K562 (cell line): ENCODE measurements around the gene ZNF69. TPM values are rescaled to one million over a fixed set of nuclear protein-coding genes. Genes with fewer than 3 reads are reported as not detected.

Experiments
- ADNP ChIP-seq: fragments of 200-800 bp; sonication (Bioruptor generic); IDR thresholded peaks from 2 replicates; pipeline ENCODE4 v1.6.1; 2016; ENCODE audit warnings: missing genetic modification characterization, missing compliant biosample characterization
- HOXB6 ChIP-seq: fragments of 250-450 bp; sonication (Bioruptor Pico); IDR thresholded peaks from 2 replicates; pipeline ENCODE4 v1.5.1; 2022; ENCODE audit warnings: mild to moderate bottlenecking, borderline replicate concordance
- ILF3 ChIP-seq: fragments of 450-650 bp; IDR thresholded peaks from 2 replicates; pipeline ENCODE4 v1.6.1; 2018; ENCODE audit warnings: antibody characterized with exemption, mild to moderate bottlenecking, moderate library complexity, borderline replicate concordance
- KDM5B ChIP-seq: fragments of 200-600 bp; sonication (generic); IDR thresholded peaks from 2 replicates; pipeline ENCODE4 v1.6.1; 2012; ENCODE audit warnings: low read depth, mild to moderate bottlenecking, moderate library complexity, low read length, control low read depth, inconsistent platforms; ENCODE audit not compliant: insufficient replicate concordance
- NR4A1 ChIP-seq, 2 experiments: fragments of 250-450 bp in 1 of 2; fragments of 450-650 bp in 1 of 2; sonication (Bioruptor Pico) in 1 of 2; IDR thresholded peaks; 2 replicates each; pipeline versions ENCODE4 v1.4.0 to v1.6.1; 2016 to 2020; ENCODE audit warnings: mild to moderate bottlenecking in 2 of 2, missing compliant biosample characterization in 1 of 2, missing genetic modification characterization in 1 of 2, moderate library complexity in 1 of 2
- SLC30A9 ChIP-seq: fragments of 250-450 bp; sonication (Bioruptor Pico); IDR thresholded peaks from 2 replicates; pipeline ENCODE4 v1.8.0; 2022; ENCODE audit warnings: mild to moderate bottlenecking, moderate library complexity
- TBP ChIP-seq: optimal IDR thresholded peaks from 2 replicates; pipeline ENCODE3; 2011; ENCODE audit warnings: low read depth, low read length, improper control_type of control experiment
- ZNF75A ChIP-seq: fragments of 450-650 bp; formaldehyde crosslinking; IDR thresholded peaks from 2 replicates; pipeline ENCODE4 v1.4.0; 2020; ENCODE audit warnings: mild to moderate bottlenecking
- polyA plus RNA-seq, 8 experiments: library from polyadenylated mRNA; depleted of rRNA in 4 of 8; stranded (reverse) in 5 of 8; unstranded in 3 of 8; fragments of >200 nt; fragmentation: Nextera tagmentation in 2 of 8; fragmentation: Illumina TruSeq in 1 of 8; extraction: Ambion mirVana in 2 of 8; extraction: Trizol in 1 of 8; gene quantifications; 2 replicates each; pipeline versions ENCODE4 v1.2.1 to v1.2.3, GENCODE V29; 2011 to 2014; ENCODE audit warnings: inconsistent platforms in 1 of 8, missing spikeins in 1 of 8
- total RNA-seq, 7 experiments: library from RNA; depleted of rRNA in 6 of 7; stranded (reverse); fragments of >200 nt in 6 of 7; fragmentation: Illumina TruSeq in 2 of 7; extraction: Trizol in 2 of 7; gene quantifications; 2 replicates each; pipeline versions ENCODE4 v1.2.1 to v1.2.3, GENCODE V29; 2011 to 2021; ENCODE audit warnings: low replicate concordance in 1 of 7
- TF ChIP-seq, protein P1 (sequence below): sonication (generic); formaldehyde crosslinking; IDR thresholded peaks from 2 replicates; pipeline ENCODE4 v1.8.1; 2023; ENCODE audit warnings: mild to moderate bottlenecking, missing genetic modification reagents, moderate library complexity
- TF ChIP-seq, protein P2 (sequence below): fragments of 450-650 bp; IDR thresholded peaks from 2 replicates; pipeline ENCODE4 v1.6.1; 2016; ENCODE audit warnings: mild to moderate bottlenecking, moderate library complexity
- TF ChIP-seq, protein P3 (sequence below): IDR thresholded peaks from 2 replicates; pipeline ENCODE4 v1.6.1; 2011; ENCODE audit warnings: borderline replicate concordance, low read depth, mild to moderate bottlenecking, moderate library complexity, low read length; ENCODE audit not compliant: insufficient read depth, poor library complexity, severe bottlenecking

Gene ZNF69
- total and polyA plus RNA-seq, 9 of the 15 experiments (the other 6 are each of a cell fraction or from before 2014, with no cell fraction given): 2.3 to 5.4 (median 3.6) TPM

DNA sequence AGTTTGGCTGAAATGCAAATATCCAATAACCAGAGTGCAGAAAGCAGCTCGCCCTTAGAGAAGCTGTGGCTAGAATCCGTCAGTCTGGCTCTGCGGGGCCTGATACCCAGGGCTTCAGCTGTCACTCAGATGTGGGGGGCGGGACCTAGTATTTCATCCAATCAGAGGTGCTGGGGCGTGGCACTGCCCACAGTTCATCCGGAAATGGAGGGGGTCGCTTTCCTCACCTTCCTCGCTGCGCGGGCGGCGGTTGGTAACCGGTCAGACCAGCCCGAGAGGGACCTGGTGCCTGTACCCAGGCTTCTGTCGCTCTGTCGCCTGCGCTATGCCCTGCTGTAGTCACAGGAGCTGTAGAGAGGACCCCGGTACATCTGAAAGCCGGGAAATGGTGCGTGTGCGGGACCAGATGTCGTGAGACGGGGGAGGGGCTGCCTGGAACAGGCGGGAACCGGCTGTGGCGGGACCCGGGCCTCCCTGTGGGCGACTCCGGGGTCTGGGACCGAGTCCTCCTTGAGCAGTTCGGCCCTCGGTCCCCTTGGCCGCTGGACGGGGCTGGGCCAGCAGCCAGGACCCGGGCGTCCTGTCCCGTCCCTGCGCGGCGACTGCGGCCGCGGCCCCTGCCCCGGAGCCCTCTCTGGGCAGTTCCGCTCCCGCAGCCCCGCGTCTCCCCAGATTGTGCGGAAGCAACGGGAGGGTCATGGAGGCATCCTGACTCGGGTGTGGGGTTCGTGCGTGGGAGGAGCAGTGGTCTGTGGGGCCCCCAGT, 37.5 kb downstream of the ZNF69 start, which contains the start of gene ZNF700 (continued):
- TF ChIP-seq NR4A1 (CRISPR knock-in tag; IDR thresholded peaks at IDR 0.05): no peak
- peak; percentile 34; the same call in 1 of the 2 replicates for TF ChIP-seq NR4A1 (tag; IDR thresholded peaks at IDR 0.05)
- no peak for TF ChIP-seq SLC30A9 (CRISPR knock-in tag)
- TF ChIP-seq, protein P1, sequence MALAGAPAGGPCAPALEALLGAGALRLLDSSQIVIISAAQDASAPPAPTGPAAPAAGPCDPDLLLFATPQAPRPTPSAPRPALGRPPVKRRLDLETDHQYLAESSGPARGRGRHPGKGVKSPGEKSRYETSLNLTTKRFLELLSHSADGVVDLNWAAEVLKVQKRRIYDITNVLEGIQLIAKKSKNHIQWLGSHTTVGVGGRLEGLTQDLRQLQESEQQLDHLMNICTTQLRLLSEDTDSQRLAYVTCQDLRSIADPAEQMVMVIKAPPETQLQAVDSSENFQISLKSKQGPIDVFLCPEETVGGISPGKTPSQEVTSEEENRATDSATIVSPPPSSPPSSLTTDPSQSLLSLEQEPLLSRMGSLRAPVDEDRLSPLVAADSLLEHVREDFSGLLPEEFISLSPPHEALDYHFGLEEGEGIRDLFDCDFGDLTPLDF: peak; percentile 70; the same call in 1 of the 2 replicates
- TF ChIP-seq, protein P2, sequence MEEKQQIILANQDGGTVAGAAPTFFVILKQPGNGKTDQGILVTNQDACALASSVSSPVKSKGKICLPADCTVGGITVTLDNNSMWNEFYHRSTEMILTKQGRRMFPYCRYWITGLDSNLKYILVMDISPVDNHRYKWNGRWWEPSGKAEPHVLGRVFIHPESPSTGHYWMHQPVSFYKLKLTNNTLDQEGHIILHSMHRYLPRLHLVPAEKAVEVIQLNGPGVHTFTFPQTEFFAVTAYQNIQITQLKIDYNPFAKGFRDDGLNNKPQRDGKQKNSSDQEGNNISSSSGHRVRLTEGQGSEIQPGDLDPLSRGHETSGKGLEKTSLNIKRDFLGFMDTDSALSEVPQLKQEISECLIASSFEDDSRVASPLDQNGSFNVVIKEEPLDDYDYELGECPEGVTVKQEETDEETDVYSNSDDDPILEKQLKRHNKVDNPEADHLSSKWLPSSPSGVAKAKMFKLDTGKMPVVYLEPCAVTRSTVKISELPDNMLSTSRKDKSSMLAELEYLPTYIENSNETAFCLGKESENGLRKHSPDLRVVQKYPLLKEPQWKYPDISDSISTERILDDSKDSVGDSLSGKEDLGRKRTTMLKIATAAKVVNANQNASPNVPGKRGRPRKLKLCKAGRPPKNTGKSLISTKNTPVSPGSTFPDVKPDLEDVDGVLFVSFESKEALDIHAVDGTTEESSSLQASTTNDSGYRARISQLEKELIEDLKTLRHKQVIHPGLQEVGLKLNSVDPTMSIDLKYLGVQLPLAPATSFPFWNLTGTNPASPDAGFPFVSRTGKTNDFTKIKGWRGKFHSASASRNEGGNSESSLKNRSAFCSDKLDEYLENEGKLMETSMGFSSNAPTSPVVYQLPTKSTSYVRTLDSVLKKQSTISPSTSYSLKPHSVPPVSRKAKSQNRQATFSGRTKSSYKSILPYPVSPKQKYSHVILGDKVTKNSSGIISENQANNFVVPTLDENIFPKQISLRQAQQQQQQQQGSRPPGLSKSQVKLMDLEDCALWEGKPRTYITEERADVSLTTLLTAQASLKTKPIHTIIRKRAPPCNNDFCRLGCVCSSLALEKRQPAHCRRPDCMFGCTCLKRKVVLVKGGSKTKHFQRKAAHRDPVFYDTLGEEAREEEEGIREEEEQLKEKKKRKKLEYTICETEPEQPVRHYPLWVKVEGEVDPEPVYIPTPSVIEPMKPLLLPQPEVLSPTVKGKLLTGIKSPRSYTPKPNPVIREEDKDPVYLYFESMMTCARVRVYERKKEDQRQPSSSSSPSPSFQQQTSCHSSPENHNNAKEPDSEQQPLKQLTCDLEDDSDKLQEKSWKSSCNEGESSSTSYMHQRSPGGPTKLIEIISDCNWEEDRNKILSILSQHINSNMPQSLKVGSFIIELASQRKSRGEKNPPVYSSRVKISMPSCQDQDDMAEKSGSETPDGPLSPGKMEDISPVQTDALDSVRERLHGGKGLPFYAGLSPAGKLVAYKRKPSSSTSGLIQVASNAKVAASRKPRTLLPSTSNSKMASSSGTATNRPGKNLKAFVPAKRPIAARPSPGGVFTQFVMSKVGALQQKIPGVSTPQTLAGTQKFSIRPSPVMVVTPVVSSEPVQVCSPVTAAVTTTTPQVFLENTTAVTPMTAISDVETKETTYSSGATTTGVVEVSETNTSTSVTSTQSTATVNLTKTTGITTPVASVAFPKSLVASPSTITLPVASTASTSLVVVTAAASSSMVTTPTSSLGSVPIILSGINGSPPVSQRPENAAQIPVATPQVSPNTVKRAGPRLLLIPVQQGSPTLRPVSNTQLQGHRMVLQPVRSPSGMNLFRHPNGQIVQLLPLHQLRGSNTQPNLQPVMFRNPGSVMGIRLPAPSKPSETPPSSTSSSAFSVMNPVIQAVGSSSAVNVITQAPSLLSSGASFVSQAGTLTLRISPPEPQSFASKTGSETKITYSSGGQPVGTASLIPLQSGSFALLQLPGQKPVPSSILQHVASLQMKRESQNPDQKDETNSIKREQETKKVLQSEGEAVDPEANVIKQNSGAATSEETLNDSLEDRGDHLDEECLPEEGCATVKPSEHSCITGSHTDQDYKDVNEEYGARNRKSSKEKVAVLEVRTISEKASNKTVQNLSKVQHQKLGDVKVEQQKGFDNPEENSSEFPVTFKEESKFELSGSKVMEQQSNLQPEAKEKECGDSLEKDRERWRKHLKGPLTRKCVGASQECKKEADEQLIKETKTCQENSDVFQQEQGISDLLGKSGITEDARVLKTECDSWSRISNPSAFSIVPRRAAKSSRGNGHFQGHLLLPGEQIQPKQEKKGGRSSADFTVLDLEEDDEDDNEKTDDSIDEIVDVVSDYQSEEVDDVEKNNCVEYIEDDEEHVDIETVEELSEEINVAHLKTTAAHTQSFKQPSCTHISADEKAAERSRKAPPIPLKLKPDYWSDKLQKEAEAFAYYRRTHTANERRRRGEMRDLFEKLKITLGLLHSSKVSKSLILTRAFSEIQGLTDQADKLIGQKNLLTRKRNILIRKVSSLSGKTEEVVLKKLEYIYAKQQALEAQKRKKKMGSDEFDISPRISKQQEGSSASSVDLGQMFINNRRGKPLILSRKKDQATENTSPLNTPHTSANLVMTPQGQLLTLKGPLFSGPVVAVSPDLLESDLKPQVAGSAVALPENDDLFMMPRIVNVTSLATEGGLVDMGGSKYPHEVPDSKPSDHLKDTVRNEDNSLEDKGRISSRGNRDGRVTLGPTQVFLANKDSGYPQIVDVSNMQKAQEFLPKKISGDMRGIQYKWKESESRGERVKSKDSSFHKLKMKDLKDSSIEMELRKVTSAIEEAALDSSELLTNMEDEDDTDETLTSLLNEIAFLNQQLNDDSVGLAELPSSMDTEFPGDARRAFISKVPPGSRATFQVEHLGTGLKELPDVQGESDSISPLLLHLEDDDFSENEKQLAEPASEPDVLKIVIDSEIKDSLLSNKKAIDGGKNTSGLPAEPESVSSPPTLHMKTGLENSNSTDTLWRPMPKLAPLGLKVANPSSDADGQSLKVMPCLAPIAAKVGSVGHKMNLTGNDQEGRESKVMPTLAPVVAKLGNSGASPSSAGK: peak; percentile 12; the same call in 1 of the 2 replicates
- TF ChIP-seq ADNP (tag): no peak
- no peak for TF ChIP-seq HOXB6 (CRISPR knock-in tag)
- peak; percentile 77 for TF ChIP-seq TBP
- TF ChIP-seq ILF3: no peak
- TF ChIP-seq, protein P3, sequence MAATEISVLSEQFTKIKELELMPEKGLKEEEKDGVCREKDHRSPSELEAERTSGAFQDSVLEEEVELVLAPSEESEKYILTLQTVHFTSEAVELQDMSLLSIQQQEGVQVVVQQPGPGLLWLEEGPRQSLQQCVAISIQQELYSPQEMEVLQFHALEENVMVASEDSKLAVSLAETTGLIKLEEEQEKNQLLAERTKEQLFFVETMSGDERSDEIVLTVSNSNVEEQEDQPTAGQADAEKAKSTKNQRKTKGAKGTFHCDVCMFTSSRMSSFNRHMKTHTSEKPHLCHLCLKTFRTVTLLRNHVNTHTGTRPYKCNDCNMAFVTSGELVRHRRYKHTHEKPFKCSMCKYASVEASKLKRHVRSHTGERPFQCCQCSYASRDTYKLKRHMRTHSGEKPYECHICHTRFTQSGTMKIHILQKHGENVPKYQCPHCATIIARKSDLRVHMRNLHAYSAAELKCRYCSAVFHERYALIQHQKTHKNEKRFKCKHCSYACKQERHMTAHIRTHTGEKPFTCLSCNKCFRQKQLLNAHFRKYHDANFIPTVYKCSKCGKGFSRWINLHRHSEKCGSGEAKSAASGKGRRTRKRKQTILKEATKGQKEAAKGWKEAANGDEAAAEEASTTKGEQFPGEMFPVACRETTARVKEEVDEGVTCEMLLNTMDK: no peak
- peak; percentile 91 for TF ChIP-seq KDM5B
- no peak for TF ChIP-seq ZNF75A (CRISPR knock-in tag)
